CD4-positive, alpha-beta T cell treated with Interleukin-21 for 1 hour (primary cell): ENCODE measurements around the gene MED19.
"Not testable (repeated sequence)": the region's sequence is repeated elsewhere in the genome, so short reads cannot be mapped to it uniquely, and the experiment has no call there.

Experiments used
- DNase-seq: peaks from one replicate; pipeline ENCODE4 v3.0.0-alpha.2; 2020

Gene MED19

DNA sequence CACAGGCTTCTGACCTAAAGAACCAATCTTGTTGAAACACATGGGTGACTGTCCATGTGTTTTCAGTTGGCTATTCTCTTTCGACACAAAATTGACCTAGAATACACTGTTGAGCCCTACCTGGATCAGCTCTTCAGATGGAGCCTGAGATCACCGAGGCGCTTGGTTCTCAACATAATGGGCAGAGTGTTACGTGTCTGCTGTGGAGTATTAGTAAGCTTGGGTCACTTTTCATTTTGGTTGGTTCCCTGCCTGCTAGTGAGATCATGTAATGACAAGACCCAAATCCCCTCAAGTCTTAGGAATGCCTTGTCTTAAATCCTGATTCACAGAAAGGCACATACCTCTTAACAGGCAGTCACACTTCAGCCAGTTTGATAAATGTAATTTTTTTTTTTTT is 8.7 kb downstream of the MED19 start:
- DNase-seq: no peak

GRCh38 chr11:57700425-57700824 is 11.6 kb downstream of the MED19 start:
- DNase-seq: no peak

DNA sequence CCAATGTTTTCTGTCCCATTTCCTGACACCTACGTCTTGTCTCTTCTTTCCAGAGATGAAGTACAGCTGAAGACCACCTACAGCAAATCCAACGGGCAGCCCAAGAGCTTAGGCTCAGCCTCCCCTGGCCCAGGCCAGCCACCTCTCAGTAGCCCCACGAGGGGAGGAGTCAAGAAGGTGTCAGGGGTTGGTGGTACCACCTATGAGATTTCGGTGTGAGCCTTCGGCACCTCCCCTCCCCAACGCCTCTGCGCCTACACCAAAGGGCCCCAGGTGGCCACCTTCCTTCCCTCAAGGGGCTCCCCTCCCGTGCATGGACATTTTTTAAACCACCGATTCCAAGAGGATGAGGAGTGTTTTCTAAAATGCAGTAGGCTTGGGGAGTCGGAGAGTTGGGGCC is 12.2 kb downstream of the MED19 start:
- no peak for DNase-seq

DNA sequence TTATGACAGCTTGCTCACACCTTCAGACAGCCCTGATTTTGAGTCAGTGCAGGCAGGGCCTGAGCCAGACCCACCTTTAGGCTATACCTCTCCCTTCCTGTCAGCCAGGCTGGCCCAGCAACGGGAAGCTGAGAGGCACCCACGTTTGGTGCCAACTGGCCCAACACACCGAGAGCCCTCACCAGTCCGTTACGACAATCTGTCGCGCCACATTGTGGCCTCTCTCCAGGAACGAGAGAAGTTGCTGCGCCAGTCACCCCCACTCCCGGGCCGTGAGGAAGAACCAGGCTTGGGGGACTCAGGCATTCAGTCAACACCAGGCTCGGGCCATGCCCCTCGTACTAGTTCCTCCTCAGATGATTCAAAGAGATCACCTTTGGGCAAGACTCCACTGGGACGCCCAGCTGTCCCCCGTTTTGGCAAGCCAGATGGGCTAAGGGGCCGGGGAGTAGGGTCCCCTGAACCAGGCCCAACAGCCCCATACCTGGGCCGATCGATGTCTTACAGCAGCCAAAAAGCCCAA is 13.1 kb downstream of the MED19 start:
- no peak for DNase-seq

DNA sequence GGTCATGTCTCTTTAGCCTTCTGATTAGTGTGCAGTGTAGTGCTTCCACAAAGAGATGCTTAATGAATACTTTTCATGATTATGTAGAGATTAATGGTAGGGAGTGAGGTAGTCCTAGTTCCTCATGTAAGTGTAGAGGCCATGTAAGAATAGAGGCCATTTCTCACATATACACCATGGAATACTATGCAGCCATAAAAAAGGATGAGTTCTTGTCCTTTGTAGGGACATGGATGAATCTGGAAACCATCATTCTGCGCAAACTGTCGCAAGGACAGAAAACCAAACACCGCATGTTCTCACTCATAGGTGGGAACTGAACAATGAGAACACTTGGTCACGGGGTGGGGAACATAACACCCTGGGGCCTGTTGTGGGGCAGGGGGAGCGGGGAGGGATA is 21.5 kb downstream of the MED19 start:
- not testable (repeated sequence) for DNase-seq

DNA sequence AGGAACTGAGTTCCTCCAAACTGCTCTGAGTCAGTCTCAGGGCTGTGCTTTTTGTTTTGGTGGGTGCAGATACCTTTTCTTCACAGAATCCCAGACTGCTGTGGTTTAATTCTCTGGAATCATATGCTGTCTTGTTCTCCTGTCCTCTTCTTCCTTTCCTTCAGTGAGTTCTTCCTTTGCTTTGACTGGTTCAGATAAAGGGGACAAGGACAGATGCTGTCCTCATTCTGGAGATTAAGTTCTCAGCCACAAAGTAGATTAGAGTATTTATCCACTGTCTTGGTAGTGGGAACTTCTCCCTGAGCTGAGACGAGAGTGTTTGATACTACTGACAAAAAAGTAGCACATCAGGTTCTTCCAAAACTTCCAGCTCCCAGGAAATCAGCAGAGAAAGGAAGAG is 30.8 kb downstream of the MED19 start:
- DNase-seq: no peak

DNA sequence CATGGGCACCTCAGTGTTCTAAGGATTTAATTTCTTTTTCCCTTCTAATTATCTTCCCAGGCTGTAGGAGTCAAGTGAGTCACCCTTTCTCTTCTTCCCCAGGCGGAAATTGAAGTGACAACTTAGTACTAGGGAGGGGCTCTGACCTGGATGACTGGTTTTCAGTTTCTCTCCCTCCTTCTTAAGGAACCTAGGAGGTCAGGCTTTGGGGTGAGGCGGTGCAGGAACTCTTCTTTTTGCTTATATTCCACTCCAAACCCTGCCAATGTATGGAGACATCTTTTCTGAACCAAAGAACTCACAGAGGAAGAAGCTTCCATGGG is 31.5 kb downstream of the MED19 start:
- DNase-seq: no peak

DNA sequence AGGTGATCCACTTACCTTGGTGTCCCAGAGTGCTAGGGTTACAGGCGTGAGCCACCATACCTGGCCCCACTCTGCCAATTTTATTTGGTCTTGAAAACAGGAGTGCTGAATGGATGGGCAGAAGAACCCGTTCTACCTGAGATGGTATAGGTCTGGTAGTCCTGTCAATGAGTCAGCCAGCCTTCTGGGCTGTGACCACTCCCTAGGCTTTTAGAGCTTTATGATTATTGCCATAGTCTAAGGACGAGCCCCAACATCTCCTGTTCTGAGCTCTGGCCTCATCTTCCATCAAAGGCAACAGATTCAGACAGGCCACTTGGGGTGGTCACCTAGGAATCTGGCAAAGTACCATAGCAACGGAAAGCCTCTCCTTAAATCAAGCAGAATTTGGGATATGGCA is 32.6 kb downstream of the MED19 start:
- DNase-seq: no peak

DNA sequence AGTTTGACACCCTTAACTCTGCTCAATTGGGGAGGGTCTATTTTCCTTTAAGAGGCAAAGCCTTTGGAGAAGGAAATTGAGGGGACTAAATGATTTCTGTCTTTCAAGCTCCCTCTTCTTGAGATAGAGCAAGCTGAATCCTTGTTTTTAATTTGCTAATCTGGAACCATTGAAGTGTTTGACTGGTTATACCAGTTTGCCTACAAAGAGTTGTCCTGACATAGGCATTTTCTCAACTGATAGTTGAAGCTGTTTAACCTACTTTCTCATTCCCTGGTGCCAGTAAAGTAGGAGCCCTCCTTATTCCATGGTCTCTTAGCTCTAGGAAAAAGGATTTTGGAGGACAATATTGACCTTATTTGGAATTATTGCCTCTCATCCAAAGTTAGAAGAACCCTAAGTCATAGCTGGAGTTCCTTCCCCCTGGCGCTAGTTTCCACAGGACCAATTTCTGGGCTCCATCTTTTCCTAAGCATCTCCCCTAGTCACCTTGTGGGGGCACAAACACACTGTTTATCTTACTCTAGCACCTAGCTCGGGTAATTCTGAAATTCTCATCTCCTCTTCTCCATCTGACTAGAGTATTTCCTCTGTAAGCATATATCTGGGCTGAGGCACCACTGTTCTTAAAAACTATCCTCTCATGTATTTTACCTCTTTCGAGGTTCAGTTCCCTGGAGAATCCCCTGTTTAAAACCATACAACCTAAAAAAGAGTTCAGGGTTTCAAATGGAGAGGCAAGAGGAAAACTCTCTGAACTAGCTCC is 36.7 kb downstream of the MED19 start:
- no peak for DNase-seq

- no peak for DNase-seq
Measured at GRCh38 chr11:57674251-57674650, 37.8 kb downstream of the MED19 start.

DNA sequence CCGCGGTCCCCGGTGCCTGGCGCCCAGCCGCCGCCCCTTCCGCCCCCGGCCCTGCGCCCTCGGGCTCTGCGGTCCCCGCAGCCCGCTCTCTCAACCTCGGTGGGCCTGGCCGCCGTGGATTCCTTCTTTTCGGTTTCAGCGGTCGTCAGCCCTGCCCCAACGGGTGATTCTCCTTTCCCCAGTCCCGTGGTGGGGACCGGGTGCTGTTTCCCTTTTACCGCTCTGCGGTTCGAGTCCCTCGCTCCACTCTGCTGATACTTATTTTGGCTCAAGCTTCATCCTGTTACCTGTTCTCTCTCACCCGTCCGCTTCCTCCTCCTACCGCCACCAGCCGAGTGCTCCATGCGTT is 43.6 kb downstream of the MED19 start:
- DNase-seq: peak; percentile 57

DNA sequence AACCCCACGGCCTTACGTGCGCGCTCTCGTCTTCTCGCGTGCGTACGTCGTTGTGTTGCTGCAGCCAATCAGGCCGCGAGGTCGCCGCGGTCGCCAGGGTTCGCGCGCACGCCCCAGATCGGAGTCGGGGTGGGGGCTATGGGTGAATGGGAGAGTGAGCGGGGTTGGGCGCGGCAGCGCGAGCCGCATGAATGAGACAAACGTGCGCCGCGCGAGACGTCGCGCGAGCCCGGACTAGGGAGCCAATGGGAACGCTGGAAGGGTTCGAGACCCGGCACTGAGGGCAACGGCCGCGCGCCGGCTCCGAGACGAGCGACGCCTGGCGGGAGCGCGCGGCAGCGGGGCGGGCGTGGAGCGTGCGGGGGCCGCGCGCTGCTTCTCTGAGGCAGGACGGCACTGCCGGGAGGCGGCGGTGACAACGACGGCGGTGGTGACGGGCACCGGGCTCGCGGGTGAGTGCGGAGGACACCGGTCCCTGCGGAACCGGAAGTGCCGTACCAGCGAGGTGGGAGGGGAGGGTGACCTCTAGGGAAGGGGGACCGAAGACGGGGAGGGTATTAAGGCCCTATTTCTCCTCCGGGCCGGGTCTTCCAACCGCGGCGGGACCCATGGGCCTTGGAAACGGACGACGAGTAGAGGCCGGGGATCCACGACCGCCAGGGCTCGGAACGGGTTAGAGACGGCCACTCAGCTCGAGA is 44.1 kb downstream of the MED19 start, which contains the start of gene ZDHHC5:
Gene ZDHHC5, plus strand, starts transcription at position 379 of the 698 bp plus-strand sequence. CDS start 4,977 bp downstream, outside the sequence.
- DNase-seq: peak; percentile 100

DNA sequence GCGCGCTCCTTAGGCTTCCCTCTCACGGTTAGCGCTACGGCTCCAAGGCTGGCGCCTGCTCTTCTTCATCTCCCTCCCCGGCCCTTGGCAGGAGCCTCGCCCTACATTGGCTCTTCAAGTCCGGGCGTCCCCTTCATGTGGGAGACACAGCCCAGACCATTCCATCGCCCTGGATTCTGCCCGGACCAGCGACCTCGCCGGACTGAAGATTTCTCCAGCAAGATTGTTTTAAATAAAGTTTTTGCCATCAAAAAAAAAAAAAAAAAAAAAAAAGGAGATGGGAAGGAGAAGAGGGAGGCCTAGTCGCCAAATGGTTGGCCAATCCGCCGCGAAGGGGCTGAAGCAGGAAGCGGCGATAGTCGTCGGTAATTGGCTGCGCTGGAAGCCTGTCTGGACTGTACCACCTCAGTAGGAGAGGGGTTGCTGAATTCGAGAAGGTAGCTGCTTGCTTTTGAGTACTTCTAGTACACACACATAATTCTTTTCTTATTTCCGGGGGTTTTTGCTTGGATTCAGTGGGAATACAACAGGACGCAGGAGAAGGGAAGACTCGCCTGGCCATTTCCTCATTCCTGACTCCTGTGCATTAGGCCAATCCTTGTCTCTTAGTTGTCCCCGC is 44.8 kb downstream of the MED19 start:
- peak; percentile 97 for DNase-seq

GRCh38 chr11:57663975-57664374 is 48.0 kb downstream of the MED19 start:
- DNase-seq: no peak

GRCh38 chr11:57662893-57663292 is 49.1 kb downstream of the MED19 start:
- no peak for DNase-seq

DNA sequence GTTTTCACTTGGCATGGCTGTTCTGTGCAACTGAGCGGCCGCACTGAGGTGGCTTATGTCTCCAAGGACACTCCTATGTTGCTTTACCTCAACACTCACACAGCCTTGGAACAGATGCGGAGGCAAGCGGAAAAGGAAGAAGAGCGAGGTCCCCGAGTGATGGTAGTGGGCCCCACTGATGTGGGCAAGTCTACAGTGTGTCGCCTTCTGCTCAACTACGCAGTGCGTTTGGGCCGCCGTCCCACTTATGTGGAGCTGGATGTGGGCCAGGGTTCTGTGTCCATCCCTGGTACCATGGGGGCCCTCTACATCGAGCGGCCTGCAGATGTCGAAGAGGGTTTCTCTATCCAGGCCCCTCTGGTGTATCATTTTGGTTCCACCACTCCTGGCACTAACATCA is 52.3 kb downstream of the MED19 start:
- DNase-seq: no peak

DNA sequence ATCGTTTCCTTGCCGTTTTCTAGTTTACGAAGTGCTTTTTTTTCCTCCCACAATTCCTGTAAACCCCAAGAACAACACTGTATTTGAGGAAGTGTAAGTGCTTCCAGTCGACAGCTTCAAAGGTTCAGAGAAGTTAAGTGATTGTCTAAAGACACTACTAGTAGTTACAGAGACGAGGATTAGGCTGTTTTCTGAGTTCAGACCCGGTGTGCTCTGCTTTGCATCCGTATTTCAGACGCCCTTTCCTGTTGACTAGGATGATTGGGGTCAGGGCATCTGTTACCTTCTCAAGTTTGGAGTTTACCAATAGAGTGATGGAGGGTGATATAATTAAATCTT is 54.0 kb downstream of the MED19 start:
- no peak for DNase-seq

- peak; percentile 99 for DNase-seq
Measured at GRCh38 chr11:57657194-57658022, 54.6 kb downstream of the MED19 start, which contains the start of gene CLP1. Gene CLP1, plus strand, starts transcription at chr11:57657762. Its CDS starts 1,715 bp downstream, at chr11:57659477.

DNA sequence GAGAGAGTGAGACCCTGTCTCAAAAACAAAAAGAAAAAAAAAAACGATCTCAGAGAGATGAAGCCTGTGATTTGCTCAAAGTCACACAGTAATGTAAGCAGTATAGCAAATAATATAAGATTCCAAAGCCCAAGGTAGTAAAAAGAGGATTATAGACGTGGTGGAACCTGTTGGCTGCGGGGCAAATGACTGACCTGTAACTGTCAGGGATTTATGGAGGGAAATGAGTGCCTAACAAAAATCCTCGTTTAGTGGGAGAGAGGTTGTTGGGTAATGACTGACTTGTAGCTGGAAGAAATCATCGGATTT is 55.2 kb downstream of the MED19 start:
- DNase-seq: no peak
